Jurkat, Clone E6-1 (cell line): ENCODE results near the gene LRTM1. TPM values are rescaled to one million over a fixed set of nuclear protein-coding genes. Genes with fewer than 3 reads are reported as not detected.

Experiments
- DNase-seq: peaks from one replicate; pipeline ENCODE4 v3.0.0-alpha.2; 2011; ENCODE audit warnings: low read depth, low spot score
- H3K4me3 ChIP-seq: 2 replicates; pipeline ENCODE4 v1.5.1; 2011; ENCODE audit warnings: mild to moderate bottlenecking, low read length, control low read depth, moderate library complexity
- polyA plus RNA-seq: library from polyadenylated mRNA; unstranded; fragments of >200 nt; gene quantifications from one replicate; pipeline ENCODE4 v1.2.1, GENCODE V29; 2012; ENCODE audit warnings: missing spikeins; ENCODE audit not compliant: insufficient read length, insufficient read depth

LRTM1 gene
- polyA plus RNA-seq = not detected

GRCh38 chr3:54928046-54928770 lies at the start of gene LRTM1:
Gene LRTM1, minus strand, starts transcription at chr3:54928059. Its CDS starts 148 bp downstream, at chr3:54927911.
- DNase-seq = no peak
- no peak within 1 kb of the TSS for H3K4me3 ChIP-seq

DNA sequence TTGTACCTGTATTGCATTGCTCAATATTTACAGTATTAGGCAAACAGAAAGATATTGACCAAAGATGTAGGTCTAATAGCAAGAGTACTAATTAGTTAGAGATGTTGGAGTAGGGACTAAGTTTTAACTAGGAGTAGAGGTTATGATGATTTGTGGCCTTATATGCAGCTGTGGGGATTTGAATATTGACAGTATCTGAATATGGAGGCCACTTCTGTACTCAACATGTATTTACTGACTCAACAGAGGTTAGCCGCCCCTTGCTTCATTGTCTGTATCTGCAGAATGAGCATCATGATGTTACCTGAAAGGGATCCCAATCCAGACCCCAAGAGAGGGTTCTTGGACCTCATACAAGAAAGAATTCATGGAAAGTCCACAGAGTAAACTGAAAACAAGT lies 49.6 kb upstream of the LRTM1 start:
- no peak overlapping the region for H3K4me3 ChIP-seq

GRCh38 chr3:54970895-54971294 lies 43.0 kb upstream of the LRTM1 start:
- no peak overlapping the region for H3K4me3 ChIP-seq
- no peak for DNase-seq

More for the DNA sequence above, 49.6 kb upstream of the LRTM1 start:
- DNase-seq = no peak

- no peak overlapping the region for H3K4me3 ChIP-seq
Measured at GRCh38 chr3:54969652-54970051, 41.8 kb upstream of the LRTM1 start.

DNA sequence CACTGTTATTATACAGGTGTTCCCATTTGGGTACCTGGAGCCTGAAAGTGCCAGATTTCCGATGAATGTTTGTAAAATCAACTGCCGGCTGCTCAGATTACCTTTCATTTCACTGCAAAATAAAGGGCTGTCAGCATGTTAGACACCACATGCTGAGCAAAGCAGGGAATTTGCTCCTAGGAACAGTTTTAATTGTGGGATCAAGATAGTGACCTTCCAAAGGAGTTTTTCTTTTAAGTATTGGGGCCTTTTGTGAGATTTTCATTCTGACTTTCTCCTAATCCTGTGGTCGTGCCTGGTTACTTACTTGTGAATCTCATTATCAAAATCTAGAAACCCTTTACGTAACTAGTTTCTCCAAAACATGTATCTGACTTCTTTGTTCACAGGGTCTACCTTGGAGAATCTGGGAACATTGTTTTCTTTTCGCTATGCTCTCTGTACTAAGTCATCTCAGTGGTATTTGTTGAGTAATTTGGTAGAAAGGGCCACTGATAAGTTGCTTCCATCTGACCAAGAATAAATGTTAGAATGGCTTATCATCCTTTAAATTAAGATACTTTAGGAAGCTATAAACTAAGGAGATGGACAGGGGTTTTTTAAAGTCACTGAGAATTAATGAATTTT lies 40.8 kb upstream of the LRTM1 start:
- DNase-seq = no peak
- no peak overlapping the region for H3K4me3 ChIP-seq

More at GRCh38 chr3:54969652-54970051, 41.8 kb upstream of the LRTM1 start:
- no peak for DNase-seq

DNA sequence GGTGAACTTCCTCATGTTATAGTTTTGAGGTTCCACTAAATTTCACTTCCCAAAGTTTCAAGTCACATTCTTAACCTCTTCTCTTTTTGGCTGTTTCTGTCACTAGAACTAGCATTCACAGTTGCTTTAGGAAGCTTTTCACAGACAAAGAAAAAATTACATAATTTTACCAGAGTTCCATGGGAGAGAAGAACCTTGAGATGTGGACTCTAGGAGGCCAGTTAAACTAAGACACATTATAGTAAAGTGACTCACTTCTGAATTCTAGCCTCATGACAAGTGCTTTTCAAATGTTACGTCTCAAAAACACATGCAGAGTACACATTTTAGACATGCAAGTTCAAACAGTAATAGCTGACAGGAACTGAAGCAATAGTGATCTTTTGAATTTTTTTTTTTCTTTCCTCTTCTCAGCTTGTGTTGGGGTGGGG lies 39.9 kb upstream of the LRTM1 start:
- no peak for DNase-seq
- H3K4me3 ChIP-seq = no peak overlapping the region

GRCh38 chr3:54966979-54967378 lies 39.1 kb upstream of the LRTM1 start:
- no peak for DNase-seq
- H3K4me3 ChIP-seq = no peak overlapping the region

GRCh38 chr3:54965746-54966145 lies 37.9 kb upstream of the LRTM1 start:
- no peak for DNase-seq
- no peak overlapping the region for H3K4me3 ChIP-seq

GRCh38 chr3:54964081-54964480 lies 36.2 kb upstream of the LRTM1 start:
- DNase-seq = no peak
- no peak overlapping the region for H3K4me3 ChIP-seq

DNA sequence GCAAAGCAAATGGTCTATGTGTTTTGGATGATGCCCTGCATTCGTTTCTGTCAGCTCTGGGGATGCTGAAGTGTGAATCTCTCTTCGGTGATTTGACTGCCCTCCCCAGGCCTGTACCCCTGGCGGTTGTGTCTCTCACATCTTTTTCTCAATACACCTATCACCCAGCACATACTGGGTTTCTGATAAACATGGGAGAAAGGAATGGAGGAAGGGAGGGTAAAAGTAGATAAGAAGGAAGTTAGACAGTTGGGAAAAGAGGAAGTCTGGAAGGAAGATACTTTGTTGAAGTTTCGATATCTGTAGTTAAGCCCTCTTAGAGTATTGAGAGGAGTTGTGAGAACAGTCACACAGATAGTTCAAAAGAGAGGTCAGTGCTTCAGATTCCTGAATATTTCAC lies 35.8 kb upstream of the LRTM1 start:
- no peak overlapping the region for H3K4me3 ChIP-seq
- no peak for DNase-seq

DNA sequence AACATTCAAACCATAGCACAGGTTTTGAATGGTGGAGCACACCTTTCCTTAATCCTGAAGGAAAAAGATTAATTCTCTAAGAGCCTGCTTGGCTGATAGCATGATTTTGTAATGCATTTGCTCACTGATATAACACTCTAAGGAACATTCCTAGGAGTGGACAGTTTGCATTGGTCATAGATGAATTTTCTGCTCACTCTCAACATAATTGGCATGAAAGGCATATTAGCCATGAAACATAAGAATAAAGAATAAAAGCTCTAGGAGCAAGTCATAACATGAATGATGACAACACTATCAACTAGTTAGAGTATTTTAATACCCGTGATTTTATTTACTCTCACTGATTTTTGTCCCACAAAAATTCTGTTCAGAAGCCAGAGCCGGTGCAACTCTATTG lies 34.3 kb upstream of the LRTM1 start:
- DNase-seq = no peak
- H3K4me3 ChIP-seq = no peak overlapping the region

DNA sequence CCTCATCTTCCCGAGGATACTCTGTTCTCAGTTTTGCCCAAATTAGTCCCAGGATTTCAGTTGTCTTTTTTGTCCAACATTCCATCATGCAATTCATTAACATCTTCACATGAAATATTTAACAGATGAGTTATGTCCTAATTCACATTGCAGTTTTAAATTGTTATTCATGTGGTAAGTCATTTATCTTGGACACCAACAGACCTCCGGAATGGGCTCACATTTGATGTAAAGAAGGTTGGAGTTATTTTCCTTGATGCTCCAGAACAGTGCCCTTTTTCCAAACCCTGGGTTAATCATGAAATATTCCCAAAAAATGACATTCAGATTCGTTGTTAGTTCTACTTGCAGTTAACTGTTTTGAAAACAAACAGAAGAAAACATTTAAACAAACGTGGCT lies 32.8 kb upstream of the LRTM1 start:
- no peak overlapping the region for H3K4me3 ChIP-seq
- DNase-seq = no peak

DNA sequence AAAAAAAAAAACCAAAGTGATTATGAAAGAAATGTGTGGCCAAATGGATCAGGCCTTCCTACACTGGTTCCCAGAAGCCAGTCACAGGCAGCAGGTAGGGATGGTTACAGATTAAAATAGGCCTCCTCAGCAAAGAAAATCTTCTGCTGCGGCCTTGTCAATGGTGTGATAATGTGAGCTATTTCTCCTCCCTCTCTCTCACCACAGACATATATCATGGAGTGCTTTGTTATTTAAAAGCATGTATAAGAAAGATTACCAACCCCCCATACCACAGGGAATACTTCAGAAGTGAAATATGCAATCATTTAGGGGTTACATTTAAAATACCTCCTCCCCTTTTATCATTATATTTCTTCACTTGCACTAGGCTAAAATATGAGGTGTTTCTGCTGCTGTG lies 32.2 kb upstream of the LRTM1 start:
- DNase-seq = no peak
- H3K4me3 ChIP-seq = no peak overlapping the region

DNA sequence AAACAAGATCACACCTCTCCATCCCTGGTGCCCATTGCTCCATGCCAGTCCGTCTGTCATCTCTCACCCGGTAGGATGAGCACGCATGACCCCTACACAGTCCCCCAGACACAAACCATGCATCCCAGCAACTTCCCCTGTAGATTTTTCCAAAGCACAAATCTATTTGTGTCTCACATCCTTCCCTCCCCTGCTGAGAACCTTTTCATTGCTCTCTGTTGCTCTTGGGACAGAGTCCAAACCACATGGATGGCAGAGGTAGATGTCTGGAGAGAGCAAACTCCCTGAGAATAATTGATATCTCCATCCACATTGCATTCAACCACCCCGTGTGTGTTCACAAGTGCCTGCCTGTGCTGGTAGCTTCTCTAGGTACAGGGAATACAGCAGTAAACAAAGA lies 29.9 kb upstream of the LRTM1 start:
- no peak for DNase-seq
- no peak overlapping the region for H3K4me3 ChIP-seq

- DNase-seq = no peak
- no peak overlapping the region for H3K4me3 ChIP-seq
Measured at GRCh38 chr3:54955941-54956340, 28.1 kb upstream of the LRTM1 start.

DNA sequence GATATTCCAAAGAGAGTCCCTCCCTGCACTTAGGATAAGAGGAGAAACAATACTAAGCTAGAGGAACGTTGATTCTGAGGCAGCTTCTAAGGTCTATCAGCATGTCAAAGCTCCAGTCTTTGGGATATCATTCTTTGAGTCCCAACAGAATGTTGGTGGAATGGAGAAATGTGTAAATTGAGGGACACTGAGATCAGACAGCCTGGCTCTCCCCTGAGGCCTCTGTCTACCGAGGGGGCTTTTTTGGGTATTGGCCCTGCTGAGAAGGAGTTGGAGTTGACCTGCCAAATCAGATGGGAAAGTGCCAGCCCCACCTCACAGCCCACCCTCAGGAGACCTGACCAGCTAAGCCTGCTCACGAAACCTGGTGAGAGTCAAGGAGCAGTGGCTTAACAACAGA lies 27.6 kb upstream of the LRTM1 start:
- no peak overlapping the region for H3K4me3 ChIP-seq
- no peak for DNase-seq

GRCh38 chr3:54954521-54954920 lies 26.7 kb upstream of the LRTM1 start:
- no peak overlapping the region for H3K4me3 ChIP-seq
- no peak for DNase-seq

DNA sequence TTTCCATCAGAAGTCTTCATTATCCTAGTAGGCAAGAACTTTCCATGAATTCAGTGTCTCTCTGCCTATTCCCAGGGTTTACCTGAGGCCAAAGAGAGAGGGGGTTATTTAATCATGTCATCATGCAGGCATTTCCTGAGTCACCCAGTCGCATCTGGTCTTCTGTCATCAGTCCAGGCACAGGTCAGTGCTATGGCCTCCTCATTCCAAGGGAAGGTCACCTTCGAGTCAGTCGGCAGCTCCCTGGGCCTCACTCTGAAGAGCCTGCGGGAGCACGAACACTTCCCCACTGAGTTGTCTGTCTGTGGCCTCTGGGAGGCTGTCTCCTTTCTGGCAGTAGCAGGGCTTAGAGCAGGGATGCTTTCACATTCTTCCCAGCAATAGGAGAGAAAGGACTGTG lies 26.2 kb upstream of the LRTM1 start:
- DNase-seq = no peak
- H3K4me3 ChIP-seq = no peak overlapping the region

GRCh38 chr3:54951405-54951804 lies 23.5 kb upstream of the LRTM1 start:
- DNase-seq = no peak
- no peak overlapping the region for H3K4me3 ChIP-seq

- no peak overlapping the region for H3K4me3 ChIP-seq
- no peak for DNase-seq
Measured at GRCh38 chr3:54950391-54951003, 22.6 kb upstream of the LRTM1 start.
